ENCODE data around the gene ARFGAP2. TPM values are rescaled to one million over a fixed set of nuclear protein-coding genes. Genes with fewer than 3 reads are reported as not detected.

ARFGAP2 gene
- total RNA-seq, 1 experiment from 2014 or later: 100.0 TPM

- H3K4me1 Mint-ChIP-seq (ENCODE audit: low read depth, unreplicated experiment): peaks cover 7% of the 10 kb centered on the region
- DNase-seq: no peak
- ChIA-PET POLR2A (no interaction called here), CTCF (no interaction called here)
- no peaks in the 10 kb centered on the region for H3K9me3 ChIP-seq
- H3K27me3 ChIP-seq (replicated peaks; ENCODE audit: control insufficient read depth, insufficient read depth, low read length): no peaks in the 10 kb centered on the region
- TF ChIP-seq CTCF (IDR thresholded peaks at IDR 0.05; ENCODE audit: insufficient read depth in 1 of 2, low read depth in 1 of 2, low read length in 1 of 2, severe bottlenecking in 1 of 2, unreplicated experiment in 1 of 2): no peak
- no peaks in the 10 kb centered on the region for H3K4me1 ChIP-seq
- no peaks in the 10 kb centered on the region for H3K9me3 Mint-ChIP-seq (ENCODE audit: unreplicated experiment)
- no peak overlapping the region for H3K4me3 ChIP-seq (ENCODE audit: low read depth, low read length)
- H3K36me3 Mint-ChIP-seq (ENCODE audit: insufficient read depth, unreplicated experiment): peaks cover 9% of the 10 kb centered on the region
- H3K4me3 Mint-ChIP-seq (ENCODE audit: unreplicated experiment): no peak overlapping the region
- no peaks in the 10 kb centered on the region for H3K36me3 ChIP-seq (ENCODE audit: control insufficient read depth, insufficient read depth, low read length)
- H3K27ac Mint-ChIP-seq (ENCODE audit: unreplicated experiment): no peak overlapping the region
- no TSS peak for BruUV-seq (replicated peaks)
- H3K27me3 Mint-ChIP-seq (ENCODE audit: insufficient read depth, unreplicated experiment): no peaks in the 10 kb centered on the region
- intact Hi-C loops (cut with micrococcal nuclease; ENCODE audit: unreplicated experiment): no loop called here
Observed at GRCh38 chr11:47148903-47149531, 27.7 kb downstream of the ARFGAP2 start.

GRCh38 chr11:47148270-47148669, 28.4 kb downstream of the ARFGAP2 start:
- no peak for DNase-seq
- Mint-ChIP-seq H3K36me3 (ENCODE audit: insufficient read depth, unreplicated experiment) (peaks cover 9% of the 10 kb centered on the region), H3K9me3 (ENCODE audit: unreplicated experiment) (no peaks in the 10 kb centered on the region), H3K27me3 (ENCODE audit: insufficient read depth, unreplicated experiment) (no peaks in the 10 kb centered on the region), H3K27ac (ENCODE audit: unreplicated experiment) (no peak overlapping the region), H3K4me3 (ENCODE audit: unreplicated experiment) (no peak overlapping the region), H3K4me1 (ENCODE audit: low read depth, unreplicated experiment) (peaks cover 7% of the 10 kb centered on the region)
- BruUV-seq (replicated peaks): no TSS peak
- intact Hi-C loops (cut with micrococcal nuclease; ENCODE audit: unreplicated experiment): no loop called here
- H3K4me3 ChIP-seq (ENCODE audit: low read depth, low read length): no peak overlapping the region
- TF ChIP-seq CTCF (IDR thresholded peaks at IDR 0.05; ENCODE audit: insufficient read depth in 1 of 2, low read depth in 1 of 2, low read length in 1 of 2, severe bottlenecking in 1 of 2, unreplicated experiment in 1 of 2): no peak
- H3K27me3 ChIP-seq (replicated peaks; ENCODE audit: control insufficient read depth, insufficient read depth, low read length): no peaks in the 10 kb centered on the region
- H3K9me3 ChIP-seq: no peaks in the 10 kb centered on the region
- POLR2A ChIA-PET: no interaction called here
- H3K4me1 ChIP-seq: no peaks in the 10 kb centered on the region
- CTCF ChIA-PET: interaction anchor here (1.4 kb wide), 1 partner anchor 15 kb away, joined by 4 read pairs; no protein-coding TSS in a partner anchor
- H3K36me3 ChIP-seq (ENCODE audit: control insufficient read depth, insufficient read depth, low read length): no peaks in the 10 kb centered on the region

DNA sequence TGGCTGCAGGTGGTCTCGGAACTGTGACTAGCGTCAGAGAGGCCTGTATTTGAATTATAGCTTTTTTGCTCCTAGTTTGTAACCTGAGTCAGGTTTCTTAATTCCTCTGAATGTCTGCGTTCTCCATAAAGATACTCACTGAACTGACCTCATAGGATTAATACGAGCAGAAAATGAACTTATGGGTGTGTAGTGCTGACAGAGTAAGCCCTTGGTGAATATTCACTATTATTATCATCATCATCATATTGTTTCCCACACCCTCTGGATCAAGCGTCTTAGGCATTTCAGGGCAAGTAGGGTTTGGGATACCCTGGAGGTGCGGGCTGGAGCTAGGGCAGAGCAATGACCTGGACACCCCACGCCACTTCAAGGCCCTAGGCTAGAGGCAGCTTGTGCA, 29.0 kb downstream of the ARFGAP2 start:
- Histone ChIP-seq H3K4me3 (ENCODE audit: low read depth, low read length) (no peak overlapping the region), H3K4me1 (no peaks in the 10 kb centered on the region), H3K9me3 (no peaks in the 10 kb centered on the region), H3K27me3 (replicated peaks; ENCODE audit: control insufficient read depth, insufficient read depth, low read length) (no peaks in the 10 kb centered on the region), H3K36me3 (ENCODE audit: control insufficient read depth, insufficient read depth, low read length) (no peaks in the 10 kb centered on the region)
- CTCF ChIA-PET: interaction anchor here (0.8 to 1.4 kb wide), 3 partner anchors 14 to 93 kb away, joined by 3 to 4 read pairs (median 3); no protein-coding TSS in a partner anchor
- H3K4me1 Mint-ChIP-seq (ENCODE audit: low read depth, unreplicated experiment): peaks cover 7% of the 10 kb centered on the region
- no peak overlapping the region for H3K27ac Mint-ChIP-seq (ENCODE audit: unreplicated experiment)
- no peaks in the 10 kb centered on the region for H3K27me3 Mint-ChIP-seq (ENCODE audit: insufficient read depth, unreplicated experiment)
- no peak overlapping the region for H3K4me3 Mint-ChIP-seq (ENCODE audit: unreplicated experiment)
- no peak for TF ChIP-seq CTCF (IDR thresholded peaks at IDR 0.05; ENCODE audit: insufficient read depth in 1 of 2, low read depth in 1 of 2, low read length in 1 of 2, severe bottlenecking in 1 of 2, unreplicated experiment in 1 of 2)
- POLR2A ChIA-PET: no interaction called here
- no peak for DNase-seq
- H3K36me3 Mint-ChIP-seq (ENCODE audit: insufficient read depth, unreplicated experiment): peaks cover 9% of the 10 kb centered on the region
- no TSS peak for BruUV-seq (replicated peaks)
- intact Hi-C loops (cut with micrococcal nuclease; ENCODE audit: unreplicated experiment): no loop called here
- H3K9me3 Mint-ChIP-seq (ENCODE audit: unreplicated experiment): no peaks in the 10 kb centered on the region
